SJCRH30 (cell line): ENCODE measurements around the gene HSD11B1. TPM values are rescaled to one million over a fixed set of nuclear protein-coding genes. Genes with fewer than 3 reads are reported as not detected.

Experiments
- DNase-seq, 2 experiments: peaks; one replicate each; pipeline ENCODE4 v3.0.0-alpha.2; 2015 to 2020
- H3K27ac ChIP-seq: fragments of 250-450 bp; sonication (Bioruptor Pico); 2 replicates; pipeline ENCODE4 v1.5.1; 2020; ENCODE audit warnings: mild to moderate bottlenecking, moderate library complexity
- H3K27me3 ChIP-seq: fragments of 250-450 bp; sonication (Bioruptor Pico); 2 replicates; pipeline ENCODE4 v1.5.1; 2020; ENCODE audit warnings: mild to moderate bottlenecking, moderate library complexity
- H3K36me3 ChIP-seq: fragments of 250-450 bp; sonication (Bioruptor Pico); 2 replicates; pipeline ENCODE4 v1.5.1; 2020; ENCODE audit warnings: mild to moderate bottlenecking, moderate library complexity
- H3K4me1 ChIP-seq: fragments of 250-450 bp; sonication (Bioruptor Pico); 2 replicates; pipeline ENCODE4 v1.5.1; 2020; ENCODE audit warnings: mild to moderate bottlenecking, moderate library complexity
- H3K4me3 ChIP-seq: fragments of 250-450 bp; sonication (Bioruptor Pico); 2 replicates; pipeline ENCODE4 v1.5.1; 2020; ENCODE audit warnings: mild to moderate bottlenecking, moderate library complexity
- H3K9me3 ChIP-seq: fragments of 250-450 bp; sonication (Bioruptor Pico); replicated peaks from 2 replicates; pipeline ENCODE4 v1.5.1; 2020; ENCODE audit warnings: mild to moderate bottlenecking, moderate library complexity
- total RNA-seq: library from RNA; depleted of rRNA; stranded (reverse); fragments of >200 nt; shearing (Covaris generic); gene quantifications from 2 replicates; pipeline ENCODE4 v1.2.3, GENCODE V29; 2014

The HSD11B1 gene
- total RNA-seq, 1 experiment from 2014 or later, result not detected

GRCh38 chr1:209728466-209728865, 23.8 kb downstream of the HSD11B1 start:
- DNase-seq, result no peak
- Histone ChIP-seq H3K36me3 (no peaks in the 10 kb centered on the region), H3K9me3 (no peaks in the 10 kb centered on the region), H3K4me3 (no peak overlapping the region), H3K27ac (no peak overlapping the region), H3K4me1 (no peaks in the 10 kb centered on the region), H3K27me3 (no peaks in the 10 kb centered on the region)

DNA sequence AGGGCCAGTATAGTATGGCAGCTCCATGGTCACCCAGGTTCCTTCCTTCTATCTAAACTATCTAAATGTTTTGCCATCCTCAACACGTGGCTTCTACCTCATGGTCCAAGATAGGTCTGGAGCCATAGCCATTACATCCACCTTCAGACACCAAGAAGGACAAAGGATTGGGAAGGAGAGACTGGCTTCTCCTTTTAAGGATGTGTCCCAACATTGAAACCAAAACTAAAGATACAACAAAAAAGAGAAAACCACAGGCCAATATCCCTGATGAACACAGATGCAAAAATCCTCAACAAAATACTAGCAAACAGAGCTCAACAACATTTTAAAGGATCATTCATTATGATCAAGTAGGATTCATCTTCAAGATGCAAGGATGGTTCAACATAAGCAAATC, 24.8 kb downstream of the HSD11B1 start:
- no peak overlapping the region for H3K27ac ChIP-seq
- H3K4me3 ChIP-seq, result no peak overlapping the region
- H3K4me1 ChIP-seq, result no peaks in the 10 kb centered on the region
- no peaks in the 10 kb centered on the region for H3K36me3 ChIP-seq
- no peaks in the 10 kb centered on the region for H3K9me3 ChIP-seq
- H3K27me3 ChIP-seq, result no peaks in the 10 kb centered on the region
- DNase-seq, result no peak

- Histone ChIP-seq H3K4me3 (no peak overlapping the region), H3K9me3 (no peaks in the 10 kb centered on the region), H3K4me1 (no peaks in the 10 kb centered on the region), H3K27ac (no peak overlapping the region), H3K36me3 (no peaks in the 10 kb centered on the region), H3K27me3 (no peaks in the 10 kb centered on the region; the same call in 1 of the 2 replicates)
- no peak for DNase-seq
Observed at GRCh38 chr1:209732725-209733124, 28.1 kb downstream of the HSD11B1 start.

GRCh38 chr1:209733409-209734192, 29.0 kb downstream of the HSD11B1 start:
- H3K27ac ChIP-seq, result no peak overlapping the region

DNA sequence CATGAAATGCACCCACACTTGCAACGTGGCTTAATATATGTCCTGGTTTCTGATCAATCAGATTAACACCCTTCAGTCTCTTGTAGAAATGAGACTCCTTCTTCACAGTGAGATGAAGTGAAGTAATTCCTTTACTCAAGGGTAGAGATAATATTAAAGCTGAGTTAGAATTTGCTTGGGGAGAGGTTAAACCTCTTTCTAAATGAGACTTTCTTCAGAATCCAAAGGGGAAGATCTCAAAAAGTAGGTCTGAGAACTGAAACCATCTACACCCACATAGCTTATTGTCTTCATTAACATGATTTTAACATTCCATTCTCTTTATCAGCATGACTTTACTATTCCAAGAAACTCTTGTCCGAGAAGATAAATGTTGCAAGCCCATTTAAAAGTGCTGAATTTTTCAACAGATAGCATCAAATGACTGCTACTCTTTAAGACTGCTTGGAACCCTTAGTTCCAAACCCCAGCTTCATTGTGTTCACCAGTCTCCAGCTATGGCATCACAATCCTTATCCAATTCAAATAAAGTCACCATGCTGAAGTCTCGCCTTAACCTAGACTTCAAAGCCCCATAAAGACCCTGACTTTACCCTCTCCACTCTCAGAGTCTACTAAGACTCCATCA, 32.0 kb downstream of the HSD11B1 start:
- H3K36me3 ChIP-seq, result no peaks in the 10 kb centered on the region
- DNase-seq, result no peak

More at GRCh38 chr1:209733409-209734192, 29.0 kb downstream of the HSD11B1 start:
- H3K9me3 ChIP-seq, result no peaks in the 10 kb centered on the region
- H3K4me1 ChIP-seq, result no peaks in the 10 kb centered on the region
- no peaks in the 10 kb centered on the region; the same call in 1 of the 2 replicates for H3K27me3 ChIP-seq
- DNase-seq, result no peak
- H3K36me3 ChIP-seq, result no peaks in the 10 kb centered on the region
- H3K4me3 ChIP-seq, result no peak overlapping the region

DNA sequence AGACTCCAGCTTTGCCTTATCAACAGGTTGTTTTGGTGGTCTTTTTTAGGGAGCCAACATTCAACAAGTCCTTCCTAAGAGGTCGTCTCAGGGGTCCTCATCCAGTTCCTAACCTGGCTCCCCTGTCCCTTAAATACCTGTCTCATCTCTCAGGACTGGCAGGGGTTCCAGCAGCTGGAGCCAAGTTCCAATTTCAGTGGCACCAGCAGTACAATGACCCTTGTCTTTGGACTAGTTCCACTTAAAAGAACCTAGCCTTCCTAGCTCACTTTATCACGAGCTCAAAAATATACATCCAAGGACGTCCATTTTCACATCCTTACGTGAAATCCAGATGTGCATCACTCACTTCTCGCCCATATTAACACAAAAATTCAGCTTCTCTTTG, 32.5 kb downstream of the HSD11B1 start:
- H3K4me3 ChIP-seq, result no peak overlapping the region
- no peak for DNase-seq
- H3K27ac ChIP-seq, result no peak overlapping the region
- H3K9me3 ChIP-seq, result no peaks in the 10 kb centered on the region
- no peaks in the 10 kb centered on the region for H3K4me1 ChIP-seq
- no peaks in the 10 kb centered on the region; the same call in 1 of the 2 replicates for H3K27me3 ChIP-seq
- H3K36me3 ChIP-seq, result no peaks in the 10 kb centered on the region

More for the DNA sequence above, 32.0 kb downstream of the HSD11B1 start:
- Histone ChIP-seq H3K27ac (no peak overlapping the region), H3K4me3 (no peak overlapping the region), H3K27me3 (no peaks in the 10 kb centered on the region; the same call in 1 of the 2 replicates), H3K4me1 (no peaks in the 10 kb centered on the region), H3K9me3 (no peaks in the 10 kb centered on the region)

DNA sequence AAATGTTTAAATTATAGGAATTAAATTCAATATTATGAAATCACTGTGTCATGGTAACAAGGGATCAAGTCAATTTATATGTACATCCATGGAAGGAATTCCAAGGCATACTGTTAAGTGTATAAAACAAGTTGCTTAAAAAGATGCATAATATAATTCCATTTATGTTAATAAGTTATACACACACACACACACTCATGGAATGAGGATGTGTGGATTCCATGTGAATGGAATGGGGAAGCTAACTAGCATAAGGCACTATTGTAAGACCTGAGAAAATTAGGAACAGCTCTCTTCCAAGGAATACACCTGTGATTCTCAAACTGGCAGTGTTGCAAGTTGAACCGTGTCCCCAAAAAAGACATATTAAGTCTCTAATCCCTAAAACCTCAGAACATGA, 33.6 kb downstream of the HSD11B1 start:
- Histone ChIP-seq H3K4me1 (no peaks in the 10 kb centered on the region), H3K27ac (no peak overlapping the region), H3K4me3 (no peak overlapping the region), H3K27me3 (no peaks in the 10 kb centered on the region; the same call in 1 of the 2 replicates), H3K9me3 (no peaks in the 10 kb centered on the region), H3K36me3 (no peaks in the 10 kb centered on the region)
- no peak for DNase-seq

DNA sequence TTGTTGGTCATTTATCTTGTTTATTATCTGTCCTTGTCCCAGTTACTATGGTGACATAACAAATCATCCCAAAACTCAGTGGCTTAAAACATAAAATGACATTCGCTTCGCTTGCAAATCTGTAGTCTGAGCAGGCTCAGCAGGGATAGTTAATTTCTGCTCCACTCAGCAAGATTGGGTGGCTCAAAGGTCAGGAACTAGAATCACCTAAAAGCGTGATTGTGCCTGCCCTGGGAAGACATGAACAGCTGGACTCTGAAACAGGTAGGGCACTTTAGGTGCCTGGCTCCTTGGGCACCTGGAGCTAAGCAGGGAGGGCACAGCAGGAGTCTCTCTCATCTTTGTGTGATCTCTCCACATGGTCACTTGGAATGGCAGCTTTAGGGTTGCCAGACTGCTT, 36.5 kb downstream of the HSD11B1 start:
- Histone ChIP-seq H3K9me3 (no peaks in the 10 kb centered on the region), H3K4me1 (no peaks in the 10 kb centered on the region), H3K27me3 (no peaks in the 10 kb centered on the region), H3K27ac (no peak overlapping the region), H3K36me3 (no peaks in the 10 kb centered on the region), H3K4me3 (no peak overlapping the region)
- no peak for DNase-seq

GRCh38 chr1:209741889-209742288, 37.2 kb downstream of the HSD11B1 start:
- Histone ChIP-seq H3K9me3 (no peaks in the 10 kb centered on the region), H3K4me1 (no peaks in the 10 kb centered on the region), H3K27ac (no peak overlapping the region), H3K4me3 (no peak overlapping the region), H3K27me3 (no peaks in the 10 kb centered on the region), H3K36me3 (no peaks in the 10 kb centered on the region)
- DNase-seq, result no peak

DNA sequence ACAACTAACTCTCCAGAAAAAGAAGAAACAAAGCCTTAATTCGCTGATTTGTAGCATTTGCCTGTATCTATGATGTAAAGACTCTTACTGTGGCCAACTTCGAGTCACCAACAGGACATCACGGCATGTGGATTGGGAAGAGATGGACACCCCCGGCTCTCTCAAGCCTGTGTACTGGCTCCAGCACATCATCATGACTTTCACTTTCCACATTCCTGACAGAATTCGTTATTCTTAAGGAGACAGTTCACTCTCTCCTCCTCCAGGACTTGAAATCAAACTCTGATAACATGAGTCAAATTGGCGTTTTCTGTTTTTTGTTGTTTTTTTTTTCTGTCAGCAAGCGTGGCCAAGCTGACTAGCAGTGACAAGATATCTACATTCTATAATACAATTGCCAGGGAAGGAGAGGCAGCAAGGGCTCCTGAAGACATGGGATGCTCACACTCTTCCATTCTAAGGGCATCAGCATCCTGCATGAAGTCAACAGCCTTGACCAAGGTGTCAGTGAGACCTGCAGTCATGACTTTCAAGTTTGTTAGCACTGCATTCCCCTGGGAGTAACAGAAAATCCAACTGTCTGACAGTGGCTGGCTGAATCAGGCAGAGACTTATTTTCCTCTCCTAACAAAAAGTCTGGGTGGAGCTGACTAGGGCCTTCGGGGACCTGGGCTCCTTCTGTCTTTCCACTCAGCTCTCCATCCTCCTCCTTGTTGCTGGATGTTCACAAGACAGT, 37.9 kb downstream of the HSD11B1 start:
- no peaks in the 10 kb centered on the region for H3K4me1 ChIP-seq
- H3K36me3 ChIP-seq, result no peaks in the 10 kb centered on the region
- H3K27ac ChIP-seq, result no peak overlapping the region
- H3K4me3 ChIP-seq, result no peak overlapping the region
- no peaks in the 10 kb centered on the region for H3K27me3 ChIP-seq
- no peak for DNase-seq
- H3K9me3 ChIP-seq, result no peaks in the 10 kb centered on the region

DNA sequence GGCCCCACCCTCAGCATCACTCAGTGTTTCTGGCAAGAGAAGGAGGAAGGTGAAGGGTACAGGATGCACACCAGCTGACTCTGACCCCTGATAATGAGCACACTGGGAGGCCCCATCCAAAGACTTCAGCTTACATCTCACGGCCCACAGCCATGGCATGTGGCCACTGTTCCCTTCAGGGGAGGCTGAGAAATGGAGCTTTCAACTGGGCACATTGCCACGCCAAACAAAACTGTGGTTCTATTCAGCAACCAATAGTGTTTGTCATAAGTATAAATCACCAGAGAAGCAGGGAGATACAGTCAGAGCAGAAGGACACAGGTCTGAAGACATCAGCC, 38.5 kb downstream of the HSD11B1 start:
- no peak for DNase-seq
- no peaks in the 10 kb centered on the region for H3K27me3 ChIP-seq
- H3K4me1 ChIP-seq, result no peaks in the 10 kb centered on the region
- no peaks in the 10 kb centered on the region for H3K36me3 ChIP-seq
- H3K9me3 ChIP-seq, result no peaks in the 10 kb centered on the region
- no peak overlapping the region for H3K27ac ChIP-seq
- H3K4me3 ChIP-seq, result no peak overlapping the region

DNA sequence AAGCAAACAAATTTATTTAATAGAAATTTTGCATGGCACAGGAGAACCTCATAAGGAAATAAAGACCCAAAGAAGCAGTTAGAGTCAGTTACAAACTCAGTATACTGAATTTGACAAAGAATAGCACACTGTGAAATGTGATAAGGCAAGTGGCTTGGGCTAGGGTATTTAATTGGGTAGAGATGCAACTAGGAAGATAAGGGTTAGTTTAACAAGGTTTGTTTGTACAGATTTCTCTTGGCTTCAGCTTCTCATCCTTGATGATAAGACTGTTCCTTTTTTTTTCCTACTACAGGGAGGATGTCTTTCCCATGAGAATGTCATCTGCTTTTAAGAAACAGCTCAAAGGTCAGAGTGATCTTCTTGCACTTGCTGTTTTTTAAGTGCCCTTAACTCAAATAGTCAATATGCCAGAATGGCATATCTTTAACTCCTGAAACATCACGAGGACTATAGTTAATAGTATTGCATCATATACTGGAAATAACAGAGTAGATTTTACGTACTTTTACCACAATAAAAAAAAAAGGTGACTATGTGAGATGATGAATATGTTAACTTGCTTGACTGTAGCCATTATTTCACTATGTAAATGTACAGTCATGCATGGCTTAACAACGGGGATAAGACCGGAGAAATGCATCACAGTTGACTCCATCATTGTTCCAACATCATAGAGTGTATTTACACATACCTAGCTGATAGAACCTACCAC, 42.0 kb downstream of the HSD11B1 start:
- Histone ChIP-seq H3K36me3 (no peaks in the 10 kb centered on the region), H3K27ac (no peak overlapping the region), H3K4me1 (no peaks in the 10 kb centered on the region), H3K9me3 (no peaks in the 10 kb centered on the region), H3K4me3 (no peak overlapping the region), H3K27me3 (no peaks in the 10 kb centered on the region; the same call in 1 of the 2 replicates)
- DNase-seq, result no peak

DNA sequence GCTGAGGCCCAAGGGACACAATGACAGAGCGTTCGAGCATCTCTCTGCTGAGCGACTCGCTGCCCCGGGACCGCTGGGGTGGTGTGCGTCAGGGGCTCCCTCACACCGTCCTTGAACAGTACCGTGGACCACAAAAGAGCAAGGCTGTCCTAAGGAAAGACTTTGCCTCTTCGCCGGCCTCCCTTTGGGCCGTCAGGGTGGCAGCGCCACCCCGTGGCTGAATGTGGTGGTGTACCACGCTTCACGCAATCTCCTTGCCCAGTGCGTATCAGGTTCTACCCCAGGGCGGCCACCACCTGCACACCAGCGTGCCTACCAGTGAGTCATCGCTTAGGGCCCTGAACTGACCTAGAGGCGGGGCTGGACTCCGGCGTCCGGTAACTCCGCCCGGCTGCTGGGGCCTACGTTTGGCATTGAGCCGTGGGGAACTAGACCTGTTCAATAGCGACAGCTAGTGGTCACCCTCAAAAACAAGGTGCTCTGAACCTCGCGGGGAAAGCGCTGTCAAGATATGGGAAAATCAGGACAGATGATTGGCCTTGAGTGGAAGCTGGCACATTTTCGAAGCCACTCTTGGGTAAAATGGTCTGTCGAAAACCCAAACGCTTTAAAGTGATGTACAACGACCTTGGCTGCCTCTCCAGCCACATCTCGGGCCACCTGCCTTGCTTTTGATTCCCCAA, 43.1 kb downstream of the HSD11B1 start:
- peak; percentile 91 to 95 for DNase-seq
- H3K27me3 ChIP-seq, result no peaks in the 10 kb centered on the region; the same call in 1 of the 2 replicates
- no peaks in the 10 kb centered on the region for H3K9me3 ChIP-seq
- no peak overlapping the region for H3K27ac ChIP-seq
- no peak overlapping the region for H3K4me3 ChIP-seq
- H3K4me1 ChIP-seq, result no peaks in the 10 kb centered on the region
- no peaks in the 10 kb centered on the region for H3K36me3 ChIP-seq

DNA sequence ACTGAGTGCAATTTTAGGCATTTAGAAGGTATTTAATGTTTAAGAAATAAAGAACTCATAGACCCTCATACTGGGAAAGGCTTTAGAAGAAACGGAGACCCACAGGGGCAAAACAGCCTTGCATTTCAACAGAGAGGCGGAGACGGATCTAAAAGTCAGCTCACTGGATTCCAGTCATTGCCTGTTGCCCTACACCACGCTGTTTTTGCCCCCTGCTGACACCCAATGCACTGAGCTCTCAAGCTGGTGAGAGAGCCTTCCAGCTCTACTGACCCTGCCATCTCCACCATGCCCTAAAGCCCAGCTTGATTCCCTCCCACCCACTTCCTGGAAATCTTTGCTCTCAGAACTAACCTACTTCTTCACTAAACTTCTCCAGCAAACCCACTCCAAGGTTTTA, 44.0 kb downstream of the HSD11B1 start:
- no peaks in the 10 kb centered on the region for H3K36me3 ChIP-seq
- H3K9me3 ChIP-seq, result no peaks in the 10 kb centered on the region
- no peak overlapping the region for H3K27ac ChIP-seq
- H3K4me1 ChIP-seq, result no peaks in the 10 kb centered on the region
- DNase-seq, result no peak
- no peaks in the 10 kb centered on the region; the same call in 1 of the 2 replicates for H3K27me3 ChIP-seq
- H3K4me3 ChIP-seq, result no peak overlapping the region
